Panc1 (cell line): ENCODE measurements around the gene SLC35F2.

Source experiments
- POLR2AphosphoS5 ChIP-seq: IDR thresholded peaks from 2 replicates; pipeline ENCODE4 v1.6.1; 2012; ENCODE audit warnings: mild to moderate bottlenecking, low read depth, low read length, moderate library complexity
- TF ChIP-seq, protein P1 (sequence below): fragments of 450-650 bp; IDR thresholded peaks from 2 replicates; pipeline ENCODE4 v1.5.1; 2017; ENCODE audit warnings: mild to moderate bottlenecking
- TF ChIP-seq, protein P2 (sequence below), 2 experiments: IDR thresholded peaks; 2 replicates each; pipeline ENCODE4 v1.6.1; 2011 to 2012; ENCODE audit warnings: low read depth in 2 of 2, control low read depth in 1 of 2, low read length in 1 of 2, mild to moderate bottlenecking in 1 of 2, moderate library complexity in 1 of 2; ENCODE audit not compliant: insufficient read depth in 1 of 2

DNA sequence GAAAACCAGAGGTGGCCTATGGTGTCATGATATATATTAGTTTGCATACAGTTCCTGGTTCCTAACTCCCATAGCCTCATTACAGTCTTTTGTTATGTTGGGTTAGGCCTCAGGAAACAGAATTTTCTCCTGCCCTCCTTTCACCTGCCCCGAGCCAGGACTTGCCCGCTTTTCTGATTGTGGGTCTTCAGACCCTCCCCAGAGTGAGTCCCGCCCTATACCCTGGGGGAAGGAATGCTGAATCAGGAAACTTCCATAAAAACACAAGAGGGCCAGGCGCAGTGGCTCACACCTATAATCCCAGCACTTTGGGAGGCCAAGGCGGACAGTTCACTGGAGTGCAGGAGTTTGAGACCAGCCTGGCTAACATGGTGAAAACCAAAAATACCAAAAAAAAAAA is 70.9 kb downstream of the SLC35F2 start:
- TF ChIP-seq, protein P1, sequence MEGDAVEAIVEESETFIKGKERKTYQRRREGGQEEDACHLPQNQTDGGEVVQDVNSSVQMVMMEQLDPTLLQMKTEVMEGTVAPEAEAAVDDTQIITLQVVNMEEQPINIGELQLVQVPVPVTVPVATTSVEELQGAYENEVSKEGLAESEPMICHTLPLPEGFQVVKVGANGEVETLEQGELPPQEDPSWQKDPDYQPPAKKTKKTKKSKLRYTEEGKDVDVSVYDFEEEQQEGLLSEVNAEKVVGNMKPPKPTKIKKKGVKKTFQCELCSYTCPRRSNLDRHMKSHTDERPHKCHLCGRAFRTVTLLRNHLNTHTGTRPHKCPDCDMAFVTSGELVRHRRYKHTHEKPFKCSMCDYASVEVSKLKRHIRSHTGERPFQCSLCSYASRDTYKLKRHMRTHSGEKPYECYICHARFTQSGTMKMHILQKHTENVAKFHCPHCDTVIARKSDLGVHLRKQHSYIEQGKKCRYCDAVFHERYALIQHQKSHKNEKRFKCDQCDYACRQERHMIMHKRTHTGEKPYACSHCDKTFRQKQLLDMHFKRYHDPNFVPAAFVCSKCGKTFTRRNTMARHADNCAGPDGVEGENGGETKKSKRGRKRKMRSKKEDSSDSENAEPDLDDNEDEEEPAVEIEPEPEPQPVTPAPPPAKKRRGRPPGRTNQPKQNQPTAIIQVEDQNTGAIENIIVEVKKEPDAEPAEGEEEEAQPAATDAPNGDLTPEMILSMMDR, result no peak
- TF ChIP-seq, protein P2, sequence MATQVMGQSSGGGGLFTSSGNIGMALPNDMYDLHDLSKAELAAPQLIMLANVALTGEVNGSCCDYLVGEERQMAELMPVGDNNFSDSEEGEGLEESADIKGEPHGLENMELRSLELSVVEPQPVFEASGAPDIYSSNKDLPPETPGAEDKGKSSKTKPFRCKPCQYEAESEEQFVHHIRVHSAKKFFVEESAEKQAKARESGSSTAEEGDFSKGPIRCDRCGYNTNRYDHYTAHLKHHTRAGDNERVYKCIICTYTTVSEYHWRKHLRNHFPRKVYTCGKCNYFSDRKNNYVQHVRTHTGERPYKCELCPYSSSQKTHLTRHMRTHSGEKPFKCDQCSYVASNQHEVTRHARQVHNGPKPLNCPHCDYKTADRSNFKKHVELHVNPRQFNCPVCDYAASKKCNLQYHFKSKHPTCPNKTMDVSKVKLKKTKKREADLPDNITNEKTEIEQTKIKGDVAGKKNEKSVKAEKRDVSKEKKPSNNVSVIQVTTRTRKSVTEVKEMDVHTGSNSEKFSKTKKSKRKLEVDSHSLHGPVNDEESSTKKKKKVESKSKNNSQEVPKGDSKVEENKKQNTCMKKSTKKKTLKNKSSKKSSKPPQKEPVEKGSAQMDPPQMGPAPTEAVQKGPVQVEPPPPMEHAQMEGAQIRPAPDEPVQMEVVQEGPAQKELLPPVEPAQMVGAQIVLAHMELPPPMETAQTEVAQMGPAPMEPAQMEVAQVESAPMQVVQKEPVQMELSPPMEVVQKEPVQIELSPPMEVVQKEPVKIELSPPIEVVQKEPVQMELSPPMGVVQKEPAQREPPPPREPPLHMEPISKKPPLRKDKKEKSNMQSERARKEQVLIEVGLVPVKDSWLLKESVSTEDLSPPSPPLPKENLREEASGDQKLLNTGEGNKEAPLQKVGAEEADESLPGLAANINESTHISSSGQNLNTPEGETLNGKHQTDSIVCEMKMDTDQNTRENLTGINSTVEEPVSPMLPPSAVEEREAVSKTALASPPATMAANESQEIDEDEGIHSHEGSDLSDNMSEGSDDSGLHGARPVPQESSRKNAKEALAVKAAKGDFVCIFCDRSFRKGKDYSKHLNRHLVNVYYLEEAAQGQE (IDR thresholded peaks at IDR 0.05; ENCODE audit: insufficient read depth in 1 of 2, low read depth in 2 of 2, low read length in 1 of 2), result no peak
- TF ChIP-seq POLR2AphosphoS5, result no peak; the same call in 1 of the 2 replicates
